G401.6 (cell line): Measurements from ENCODE around the gene CNKSR2.
"Not testable (repeated sequence)": the region's sequence is repeated elsewhere in the genome, so short reads cannot be mapped to it uniquely, and the experiment has no call there.

Experiments
- FAIRE-seq: peaks from 2 replicates; lab custom pipeline; 2012; peaks lifted over from hg19 to GRCh38; lab: Jason Lieb, UNC

Gene CNKSR2

GRCh38 chrX:21440911-21441310 lies 66.7 kb downstream of the CNKSR2 start:
- no peak for FAIRE-seq

GRCh38 chrX:21457718-21458117 lies 83.5 kb downstream of the CNKSR2 start:
- FAIRE-seq = no peak

- FAIRE-seq = no peak
Observed at GRCh38 chrX:21469071-21469470, 94.9 kb downstream of the CNKSR2 start.

- no peak for FAIRE-seq
Observed at GRCh38 chrX:21476909-21477308, 102.7 kb downstream of the CNKSR2 start.

- no peak for FAIRE-seq
Observed at GRCh38 chrX:21479695-21480270, 105.6 kb downstream of the CNKSR2 start.

- FAIRE-seq = no peak
Observed at GRCh38 chrX:21481761-21482160, 107.5 kb downstream of the CNKSR2 start.

- not testable (repeated sequence) for FAIRE-seq
Observed at GRCh38 chrX:21484051-21484450, 109.8 kb downstream of the CNKSR2 start.

- FAIRE-seq = no peak
Observed at GRCh38 chrX:21487832-21488231, 113.6 kb downstream of the CNKSR2 start.

GRCh38 chrX:21490341-21490740 lies 116.1 kb downstream of the CNKSR2 start:
- no peak for FAIRE-seq

GRCh38 chrX:21493226-21493830 lies 119.1 kb downstream of the CNKSR2 start:
- no peak for FAIRE-seq

- no peak for FAIRE-seq
Observed at GRCh38 chrX:21503593-21503992, 129.4 kb downstream of the CNKSR2 start.

GRCh38 chrX:21509912-21510311 lies 135.7 kb downstream of the CNKSR2 start:
- FAIRE-seq = no peak

- FAIRE-seq = no peak
Observed at GRCh38 chrX:21524008-21524407, 149.8 kb downstream of the CNKSR2 start.

- no peak for FAIRE-seq
Observed at GRCh38 chrX:21528076-21528475, 153.9 kb downstream of the CNKSR2 start.

- no peak for FAIRE-seq
Observed at GRCh38 chrX:21529771-21530170, 155.6 kb downstream of the CNKSR2 start.

GRCh38 chrX:21544642-21545041 lies 170.4 kb downstream of the CNKSR2 start:
- not testable (repeated sequence) for FAIRE-seq

GRCh38 chrX:21559417-21559816 lies 185.2 kb downstream of the CNKSR2 start:
- no peak for FAIRE-seq

GRCh38 chrX:21565025-21565424 lies 190.8 kb downstream of the CNKSR2 start:
- no peak for FAIRE-seq

- no peak for FAIRE-seq
Observed at GRCh38 chrX:21574793-21575192, 200.6 kb downstream of the CNKSR2 start.

GRCh38 chrX:21581479-21581878 lies 207.3 kb downstream of the CNKSR2 start:
- FAIRE-seq = no peak

GRCh38 chrX:21586001-21586400 lies 211.8 kb downstream of the CNKSR2 start:
- no peak for FAIRE-seq

- FAIRE-seq = no peak
Observed at GRCh38 chrX:21590012-21590776, 216.0 kb downstream of the CNKSR2 start.

- no peak for FAIRE-seq
Observed at GRCh38 chrX:21606002-21606401, 231.8 kb downstream of the CNKSR2 start.

GRCh38 chrX:21610168-21610567 lies 235.9 kb downstream of the CNKSR2 start:
- FAIRE-seq = no peak
